RPMI8226 (cell line): ENCODE data around the gene UBE2S.
"Not testable (repeated sequence)": the region's sequence is repeated elsewhere in the genome, so short reads cannot be mapped to it uniquely, and the experiment has no call there.

Experiments used
- DNase-seq: peaks from one replicate; pipeline ENCODE4 v3.0.0-alpha.2; 2015

The UBE2S gene

DNA sequence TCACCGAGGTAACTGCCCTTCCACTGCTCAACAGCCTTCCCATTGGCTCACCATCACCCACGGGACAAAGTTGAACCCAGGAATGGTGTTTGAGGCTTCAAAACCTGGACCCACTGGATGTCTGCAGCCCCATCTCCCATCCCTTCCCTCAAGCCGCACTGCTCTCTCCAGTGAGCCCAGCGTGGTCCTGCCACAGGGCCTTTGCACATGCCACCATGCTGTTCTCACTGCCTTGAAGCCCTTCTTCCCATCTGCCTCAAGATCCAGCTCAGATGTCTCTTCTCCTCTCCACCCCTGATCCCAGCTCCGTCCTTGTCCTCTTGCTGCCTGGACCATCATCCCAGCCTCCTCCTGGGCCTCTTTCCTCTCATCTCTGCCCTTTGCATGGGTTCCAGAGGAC lies 31.5 kb upstream of the UBE2S start:
- DNase-seq, result no peak

DNA sequence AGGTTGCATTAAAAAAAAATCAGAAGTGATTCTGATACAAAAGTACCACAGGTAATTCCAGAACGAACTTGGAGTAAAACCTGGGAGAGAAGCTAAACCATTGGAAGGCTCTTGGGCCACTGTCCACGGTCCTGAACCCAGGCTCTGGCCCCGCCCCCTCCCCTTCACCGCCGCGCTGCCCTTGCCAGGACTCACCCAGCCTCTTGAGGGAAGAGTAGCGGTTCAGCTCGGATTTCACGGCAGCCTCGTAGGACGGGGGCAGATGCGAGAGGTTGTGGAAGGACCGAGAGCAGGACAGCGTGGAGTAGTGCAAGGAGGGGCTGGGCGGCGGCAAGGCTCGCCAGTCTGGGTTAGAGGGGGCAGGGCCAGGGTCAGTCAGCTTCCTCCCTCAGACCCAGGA lies 29.8 kb upstream of the UBE2S start:
- DNase-seq, result peak; percentile 72

DNA sequence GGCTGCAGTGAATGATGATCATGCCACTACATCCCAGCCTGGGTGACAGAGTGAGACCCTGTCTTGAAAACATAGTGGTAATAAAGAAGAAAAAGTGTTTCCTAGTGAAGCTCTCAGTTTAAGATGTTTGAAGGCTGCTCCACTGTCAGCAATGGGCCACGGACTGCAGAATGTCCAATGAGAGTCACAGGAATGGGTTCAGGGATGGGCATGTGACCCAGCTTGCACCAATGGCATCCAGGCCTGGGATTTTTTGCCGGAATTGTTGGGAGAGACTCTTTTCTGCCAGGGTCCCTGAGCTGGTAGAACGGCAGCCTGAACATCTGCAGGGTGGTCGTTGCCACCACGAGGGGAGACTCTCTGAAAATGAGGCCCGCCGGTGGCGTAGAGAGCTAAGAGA lies 29.3 kb upstream of the UBE2S start:
- DNase-seq, result no peak

DNA sequence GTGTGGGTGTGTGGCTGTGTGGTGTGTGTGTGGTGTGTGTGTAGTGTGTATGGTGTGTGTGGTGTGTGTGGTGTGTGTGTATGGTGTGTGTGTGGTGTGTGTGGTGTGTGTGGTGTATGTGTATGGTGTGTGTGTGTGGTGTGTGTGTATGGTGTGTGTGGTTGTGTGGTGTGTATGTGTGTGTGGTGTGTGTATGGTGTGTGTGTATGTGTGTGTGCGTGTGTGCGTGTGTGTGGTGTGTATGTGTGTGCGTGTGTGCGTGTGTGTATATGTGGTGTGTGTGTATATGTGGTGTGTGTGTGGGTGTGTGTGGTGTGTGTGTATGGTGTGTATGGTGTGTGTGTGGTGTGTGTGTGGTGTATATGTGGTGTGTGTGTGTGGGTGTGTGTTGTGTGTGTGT lies 27.4 kb upstream of the UBE2S start:
- DNase-seq, result no peak

DNA sequence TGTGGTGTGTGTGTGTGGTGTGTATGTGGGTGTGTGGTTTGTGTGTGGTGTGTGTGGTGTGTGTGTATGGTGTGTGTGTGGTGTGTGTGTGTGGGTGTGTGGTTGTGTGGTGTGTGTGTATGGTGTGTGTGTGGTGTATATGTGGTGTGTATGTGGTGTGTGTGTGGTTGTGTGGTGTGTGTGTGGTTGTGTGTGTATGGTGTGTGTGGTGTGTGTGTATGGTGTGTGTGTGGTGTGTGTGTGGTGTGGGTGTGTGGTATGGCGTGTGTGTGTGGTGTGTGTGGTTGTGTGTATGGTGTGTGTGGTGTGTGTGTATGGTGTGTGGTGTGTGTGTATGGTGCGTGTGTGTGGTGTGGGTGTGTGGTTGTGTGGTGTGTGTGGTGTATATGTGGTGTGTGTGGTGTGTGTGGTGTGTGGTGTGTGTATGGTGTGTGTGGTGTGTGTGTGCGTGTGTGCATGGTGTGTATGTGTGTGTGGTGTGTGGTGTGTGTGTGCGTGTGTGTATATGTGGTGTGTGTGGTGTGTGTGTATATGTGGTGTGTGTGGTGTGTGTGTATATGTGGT lies 26.9 kb upstream of the UBE2S start:
- no peak for DNase-seq

- no peak for DNase-seq
Observed at GRCh38 chr19:55433292-55433691, 25.7 kb upstream of the UBE2S start.

- DNase-seq, result no peak
Observed at GRCh38 chr19:55432241-55432959, 24.8 kb upstream of the UBE2S start.

GRCh38 chr19:55431183-55431582 lies 23.6 kb upstream of the UBE2S start:
- no peak for DNase-seq

GRCh38 chr19:55426042-55426441 lies 18.5 kb upstream of the UBE2S start:
- DNase-seq, result no peak

GRCh38 chr19:55424518-55424917 lies 16.9 kb upstream of the UBE2S start:
- no peak for DNase-seq

DNA sequence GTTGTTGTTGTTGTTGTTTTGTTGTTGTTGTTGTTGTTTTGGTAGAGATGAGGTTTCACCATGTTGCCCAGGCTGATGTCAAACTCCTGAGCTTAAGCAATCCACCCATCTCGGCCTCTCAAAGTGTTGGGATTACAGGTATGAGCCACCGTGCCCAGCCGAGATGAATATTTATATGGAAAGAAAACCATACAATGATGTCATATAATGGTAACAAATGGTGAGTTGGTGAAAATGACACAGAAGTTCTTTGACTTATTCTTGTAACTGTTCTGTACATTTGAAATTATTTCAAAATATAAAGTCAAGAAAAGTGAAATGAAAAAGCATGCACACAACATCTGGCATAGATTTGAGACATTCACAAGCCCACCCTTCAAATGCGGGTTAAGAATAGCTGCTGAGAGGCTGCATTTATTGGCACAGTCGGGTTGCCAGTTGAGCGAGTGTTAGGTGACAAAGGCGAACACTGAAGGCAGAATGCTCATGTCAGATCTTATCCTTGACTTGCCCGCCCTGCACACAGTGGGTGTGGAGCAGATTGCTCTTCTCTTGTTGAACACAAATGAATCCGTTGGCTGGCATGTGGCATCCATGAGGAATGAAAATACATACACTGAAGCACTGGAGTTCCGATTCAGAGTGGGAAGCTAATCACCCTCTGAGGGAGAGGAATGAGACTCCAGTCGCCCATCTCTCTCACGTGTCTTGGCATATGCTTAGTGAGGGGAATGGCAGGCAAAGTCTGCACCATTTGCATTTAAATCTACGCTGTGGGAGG lies 15.8 kb upstream of the UBE2S start:
- no peak for DNase-seq

GRCh38 chr19:55421281-55421680 lies 13.7 kb upstream of the UBE2S start:
- peak; percentile 53 for DNase-seq

- DNase-seq, result no peak
Observed at GRCh38 chr19:55419624-55420236, 12.1 kb upstream of the UBE2S start.

DNA sequence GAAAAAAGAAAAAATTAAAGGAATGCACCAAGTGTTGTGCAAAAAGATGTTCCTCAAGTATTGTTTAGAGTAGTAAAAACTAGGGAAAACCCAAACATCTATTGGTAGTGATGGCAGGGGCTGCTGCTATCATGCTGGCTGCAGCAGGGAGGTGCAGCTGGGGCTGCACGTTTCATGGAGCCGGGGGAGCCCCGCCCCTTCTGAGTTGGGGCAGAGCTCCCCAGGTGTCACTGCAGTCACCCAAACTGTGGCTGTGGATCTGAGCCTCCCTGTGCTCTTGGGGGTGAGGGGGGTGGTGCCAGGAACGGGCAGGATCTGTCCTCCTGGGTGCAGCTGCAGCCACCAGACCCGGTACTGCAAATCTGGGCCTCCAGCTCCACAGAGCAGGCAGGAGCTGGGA lies 11.5 kb upstream of the UBE2S start:
- DNase-seq, result peak; percentile 51

DNA sequence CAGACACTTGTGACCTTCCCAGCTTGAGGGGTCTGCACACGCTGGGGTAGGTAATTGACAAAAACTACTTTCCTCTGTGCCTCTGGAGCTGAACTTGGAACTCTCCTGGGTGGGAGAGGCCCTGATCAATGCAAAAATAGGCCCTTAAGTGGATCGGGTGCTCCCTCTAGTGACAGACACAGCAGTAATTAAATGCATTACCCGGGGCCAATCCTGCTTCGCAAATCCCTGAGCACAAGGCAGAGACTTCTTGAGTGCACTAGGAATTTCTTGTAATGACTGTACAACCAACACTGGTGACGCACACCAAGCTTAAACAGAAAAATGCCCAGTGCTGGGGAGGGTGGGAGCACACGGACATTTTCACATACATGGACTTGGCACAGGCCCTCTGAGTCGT lies 10.6 kb upstream of the UBE2S start:
- DNase-seq, result peak; percentile 65

GRCh38 chr19:55410168-55410567 lies 2.6 kb upstream of the UBE2S start:
- no peak for DNase-seq

- DNase-seq, result not testable (repeated sequence)
Observed at GRCh38 chr19:55409179-55409578, 1.6 kb upstream of the UBE2S start.

DNA sequence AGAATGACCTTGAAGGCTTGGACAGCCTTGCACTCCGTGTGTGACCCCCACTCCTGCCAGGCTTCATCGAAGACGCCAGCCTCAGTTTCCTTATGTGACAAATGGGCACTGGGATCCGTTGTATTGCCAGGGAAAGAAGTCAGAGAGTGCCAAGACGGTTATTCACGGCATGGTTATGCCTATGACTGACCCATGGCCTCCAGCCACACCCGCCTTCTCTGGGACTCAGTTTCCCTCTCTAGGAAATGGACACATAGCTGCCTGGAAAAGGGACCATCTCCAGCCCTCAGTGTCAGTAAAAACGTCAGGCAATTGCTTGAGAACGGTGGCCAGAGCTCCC lies 915 bp upstream of the UBE2S start:
- no peak for DNase-seq

DNA sequence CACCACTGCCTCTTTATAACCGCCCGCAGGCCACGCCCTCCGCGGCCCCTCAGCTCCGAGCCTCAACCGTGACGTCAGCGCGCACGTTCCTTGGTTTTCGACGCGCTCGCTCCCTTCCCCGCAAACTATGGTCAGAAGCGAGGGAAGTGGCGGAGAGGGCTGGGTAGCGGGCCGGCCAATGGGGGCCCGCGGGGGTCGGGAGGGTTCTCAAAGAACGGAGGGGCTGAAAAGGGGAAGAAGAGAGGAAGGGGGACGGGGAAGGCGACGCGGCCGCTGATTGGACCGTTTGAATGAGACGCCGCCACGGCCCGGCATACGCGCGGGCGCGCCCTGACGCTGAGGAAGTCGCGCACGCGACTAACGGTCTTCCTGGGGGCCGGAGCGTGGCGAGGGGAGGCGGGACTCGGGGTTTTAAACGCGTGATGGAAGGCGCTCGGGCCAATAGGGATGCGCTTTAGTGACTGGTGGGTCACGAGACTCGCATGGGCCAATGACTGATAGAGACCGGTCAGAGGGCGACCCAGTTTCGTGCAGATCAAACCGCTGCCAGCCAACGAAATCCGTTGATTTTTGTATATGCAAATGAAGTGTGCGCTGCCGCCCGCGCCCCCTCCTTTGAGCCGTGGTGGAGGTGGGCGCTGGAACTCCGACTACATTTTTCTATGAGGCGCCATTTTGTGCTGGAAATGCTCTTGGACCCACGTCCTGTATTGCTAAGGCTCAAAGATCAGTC lies 378 bp upstream of the UBE2S start:
- peak; percentile 98 for DNase-seq

- DNase-seq, result peak; percentile 38
Observed at GRCh38 chr19:55406826-55407549, 600 bp downstream of the UBE2S start.

DNA sequence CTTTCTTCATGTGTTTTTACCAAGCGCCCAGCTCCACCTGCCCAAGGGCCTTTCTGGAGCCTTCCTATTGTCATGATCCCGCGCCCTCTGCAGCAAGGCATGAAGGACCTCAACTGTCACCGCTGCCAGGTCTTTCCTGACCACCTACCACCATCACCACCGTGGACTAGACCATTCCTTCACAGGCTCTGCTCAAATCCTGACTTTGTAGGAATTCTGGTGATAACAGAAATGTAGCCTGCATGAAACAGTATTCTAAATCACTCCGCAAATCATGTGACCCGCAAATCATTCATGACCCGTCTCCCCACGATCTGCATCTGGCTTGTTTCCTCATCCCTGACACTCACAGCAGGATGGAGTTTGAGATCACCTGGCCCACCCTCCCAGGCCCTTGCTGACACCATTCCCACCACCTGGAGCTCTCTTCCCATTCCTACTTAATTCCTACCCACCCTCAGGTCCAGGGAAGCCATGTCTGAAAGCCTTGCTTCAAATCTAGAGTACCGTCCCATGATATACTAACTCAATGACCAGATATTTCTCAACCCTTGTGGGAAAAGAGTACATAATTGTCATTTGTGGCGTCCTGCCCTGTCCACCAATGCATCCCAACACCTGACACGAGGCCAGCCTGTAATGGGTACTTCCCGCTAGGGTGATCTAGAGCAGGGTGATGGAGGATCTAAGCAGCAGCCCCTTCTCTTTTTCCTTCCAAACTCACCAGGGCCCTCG lies 1.3 kb downstream of the UBE2S start:
- no peak for DNase-seq

DNA sequence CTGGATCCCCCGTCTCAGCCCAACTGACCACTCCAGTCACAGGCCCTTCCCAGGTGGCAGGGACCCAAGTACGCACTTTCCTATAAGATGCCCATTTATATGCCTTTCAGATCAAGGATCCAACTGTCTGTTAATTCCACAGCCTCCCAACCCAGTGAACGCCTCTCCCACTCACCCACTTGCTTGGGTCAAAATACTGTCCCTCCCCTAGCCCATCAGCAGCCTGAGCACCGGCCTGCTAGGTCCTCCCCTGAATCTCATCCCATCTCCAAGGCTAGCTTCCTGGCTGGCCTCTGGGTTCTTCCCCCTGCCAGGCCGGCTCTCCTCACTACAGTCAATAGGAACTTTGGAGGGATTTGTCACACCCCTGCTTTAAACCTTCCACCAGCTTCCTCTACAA lies 1.9 kb downstream of the UBE2S start:
- DNase-seq, result no peak
